ENCODE data around the gene MAD1L1.

GRCh38 chr7:2074691-2075090 is 158.1 kb downstream of the MAD1L1 start:
- TF ChIP-seq CTCF (IDR thresholded peaks at IDR 0.05) (no peak), EP300 (IDR thresholded peaks at IDR 0.05) (no peak)
